CD4-positive, alpha-beta T cell treated with Interleukin-15 for 4 hours (primary cell): Measurements from ENCODE around the gene UPF3B.
"Not testable (repeated sequence)": the region's sequence is repeated elsewhere in the genome, so short reads cannot be mapped to it uniquely, and the experiment has no call there.

Experiments used
- DNase-seq: peaks from one replicate; pipeline ENCODE4 v3.0.0-alpha.2; 2020; ENCODE audit warnings: low spot score

The UPF3B gene, protein sequence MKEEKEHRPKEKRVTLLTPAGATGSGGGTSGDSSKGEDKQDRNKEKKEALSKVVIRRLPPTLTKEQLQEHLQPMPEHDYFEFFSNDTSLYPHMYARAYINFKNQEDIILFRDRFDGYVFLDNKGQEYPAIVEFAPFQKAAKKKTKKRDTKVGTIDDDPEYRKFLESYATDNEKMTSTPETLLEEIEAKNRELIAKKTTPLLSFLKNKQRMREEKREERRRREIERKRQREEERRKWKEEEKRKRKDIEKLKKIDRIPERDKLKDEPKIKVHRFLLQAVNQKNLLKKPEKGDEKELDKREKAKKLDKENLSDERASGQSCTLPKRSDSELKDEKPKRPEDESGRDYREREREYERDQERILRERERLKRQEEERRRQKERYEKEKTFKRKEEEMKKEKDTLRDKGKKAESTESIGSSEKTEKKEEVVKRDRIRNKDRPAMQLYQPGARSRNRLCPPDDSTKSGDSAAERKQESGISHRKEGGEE

DNA sequence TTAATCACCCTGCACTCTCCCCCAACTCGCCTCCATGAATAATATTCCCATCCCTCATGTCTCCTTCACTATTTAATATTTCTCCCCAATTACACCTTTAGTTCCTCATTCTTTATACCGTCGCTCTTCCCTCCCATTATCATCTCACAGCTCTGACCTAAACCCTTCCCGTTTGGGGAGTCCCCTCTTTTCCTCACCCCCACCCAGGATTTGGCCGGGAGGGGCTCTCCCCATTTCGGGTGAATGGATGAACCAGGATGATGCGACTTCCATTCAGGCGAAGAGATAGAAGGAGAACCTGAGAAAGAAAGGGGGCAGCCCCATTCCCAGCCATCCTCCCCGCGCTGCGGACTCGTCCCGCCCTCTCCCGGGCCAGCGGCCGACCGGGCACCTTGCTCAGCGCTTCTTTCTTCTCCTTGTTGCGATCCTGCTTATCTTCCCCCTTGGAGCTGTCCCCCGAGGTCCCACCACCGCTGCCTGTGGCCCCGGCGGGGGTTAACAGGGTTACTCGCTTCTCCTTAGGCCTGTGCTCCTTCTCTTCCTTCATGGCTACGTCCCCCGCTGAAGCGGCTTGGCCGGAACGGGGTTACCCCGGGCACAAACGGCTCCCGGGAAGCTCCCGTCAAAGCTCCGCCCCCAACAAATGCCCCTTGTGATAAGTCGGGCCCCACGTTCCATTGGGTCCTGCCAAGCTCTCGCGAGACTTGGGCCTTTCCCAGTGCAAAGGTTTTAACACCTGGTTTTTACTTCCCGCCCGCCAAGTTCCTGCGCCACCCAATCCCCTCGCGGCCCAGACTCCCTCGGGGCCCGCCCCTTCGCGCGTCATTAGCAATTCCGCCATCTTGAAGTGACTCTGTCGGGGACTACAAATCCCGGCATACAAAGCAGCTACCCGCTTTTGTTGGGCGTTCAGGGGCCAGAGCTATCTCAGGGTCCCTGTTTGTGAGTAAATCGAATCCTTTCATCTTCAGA lies at the start of gene UPF3B:
Gene UPF3B, minus strand, starts transcription at position 582 of the 972 bp plus-strand sequence. Its CDS starts 35 bp downstream, at position 547.
- DNase-seq = peak; percentile 95

DNA sequence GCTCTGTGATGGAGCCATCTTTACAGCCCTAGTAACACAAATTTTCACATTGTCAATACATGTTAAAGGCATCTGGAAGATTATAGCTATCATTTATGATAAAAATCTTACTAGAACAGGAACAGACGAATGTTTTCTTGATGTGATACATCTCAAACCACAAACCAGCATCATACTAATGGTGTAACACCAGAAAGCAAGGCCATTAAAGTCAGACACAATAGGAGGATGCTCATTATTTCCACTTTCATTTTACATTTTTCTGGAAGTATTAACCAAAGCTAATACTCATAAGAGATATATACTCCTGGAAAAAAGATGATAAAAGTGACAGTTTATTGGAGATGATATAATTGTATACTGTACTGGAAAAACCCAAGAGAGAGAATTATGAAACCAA lies 48.2 kb upstream of the UPF3B start:
- DNase-seq = no peak

DNA sequence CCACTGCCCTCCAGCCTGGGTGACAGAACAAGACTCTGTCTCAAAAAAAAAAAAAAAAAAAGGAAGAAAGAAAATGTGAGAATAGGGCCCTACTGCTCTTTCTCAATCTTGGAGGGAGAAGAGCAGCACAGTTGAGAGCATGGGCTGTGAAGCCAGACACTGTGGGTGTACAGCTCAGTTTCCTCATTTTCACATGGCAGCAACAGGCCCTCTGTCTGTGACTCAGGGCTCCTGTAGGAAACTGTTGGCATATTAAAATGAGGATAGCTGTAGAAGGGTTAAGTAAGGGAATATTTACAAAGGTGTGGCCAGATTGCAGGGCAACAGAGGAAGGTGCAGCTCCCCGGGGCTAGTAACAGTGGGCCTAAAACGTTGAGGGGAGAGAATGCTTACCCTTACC lies 46.4 kb upstream of the UPF3B start:
- DNase-seq = no peak

DNA sequence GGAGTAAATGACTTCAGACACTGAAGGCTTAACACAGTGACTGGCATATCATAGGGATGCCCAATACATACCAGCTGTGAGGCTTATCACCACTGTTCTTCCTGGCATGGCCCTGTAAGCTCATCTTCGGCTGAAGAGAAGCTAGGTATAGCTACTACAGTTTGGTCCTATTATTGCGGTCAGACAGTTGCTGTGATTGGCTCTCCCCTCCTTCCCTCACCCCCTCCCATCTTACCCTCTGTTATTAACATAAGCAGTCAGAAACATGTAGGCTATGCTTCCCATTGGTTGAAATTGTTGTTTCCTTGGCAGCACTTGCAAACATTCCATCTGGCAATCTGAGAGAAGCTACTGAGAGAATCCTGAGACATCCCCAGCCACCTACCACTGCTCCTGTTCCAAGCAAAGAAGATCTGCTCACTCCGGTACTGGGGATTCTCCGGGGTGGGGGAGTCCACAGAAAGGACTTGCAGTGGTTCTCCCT lies 43.1 kb upstream of the UPF3B start, which contains the start of gene AKAP14:
Gene AKAP14, plus strand, starts transcription at position 51 of the 484 bp plus-strand sequence. CDS start 7,331 bp downstream, outside the sequence.
- no peak for DNase-seq

DNA sequence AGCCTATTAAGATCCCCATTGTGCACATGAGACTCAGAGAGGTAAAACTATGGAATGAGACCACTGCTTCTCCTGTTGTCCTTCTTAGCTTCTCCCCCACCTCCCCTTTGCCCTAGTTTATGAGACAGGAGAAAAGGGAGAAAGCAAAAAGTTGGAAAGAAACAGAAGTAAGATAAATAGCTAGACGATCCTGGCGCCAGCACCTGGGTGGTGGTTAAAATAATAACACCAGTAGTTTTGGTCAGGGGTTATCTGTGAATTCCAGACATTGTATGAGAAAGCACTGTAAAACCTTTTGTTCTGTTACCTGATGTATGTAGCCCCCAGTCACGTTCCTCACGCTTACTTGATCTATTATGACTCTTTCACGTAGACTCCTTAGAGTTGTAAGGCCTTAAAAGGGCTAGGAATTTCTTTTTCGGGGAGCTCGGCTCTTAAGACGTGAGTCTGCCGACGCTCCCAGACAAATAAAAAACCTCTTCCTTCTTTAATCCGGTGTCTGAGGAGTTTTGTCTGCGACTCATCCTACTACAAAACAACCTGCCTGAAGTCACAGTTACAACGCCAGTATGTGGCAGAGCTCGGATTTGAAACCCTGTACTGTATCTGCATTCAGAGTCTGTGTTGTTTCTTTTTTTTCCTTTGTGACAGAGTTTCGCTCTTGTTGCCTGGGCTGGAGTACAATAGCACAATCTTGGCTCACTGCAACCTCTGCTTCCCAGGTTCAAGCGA lies 39.4 kb upstream of the UPF3B start:
- DNase-seq = not testable (repeated sequence)

DNA sequence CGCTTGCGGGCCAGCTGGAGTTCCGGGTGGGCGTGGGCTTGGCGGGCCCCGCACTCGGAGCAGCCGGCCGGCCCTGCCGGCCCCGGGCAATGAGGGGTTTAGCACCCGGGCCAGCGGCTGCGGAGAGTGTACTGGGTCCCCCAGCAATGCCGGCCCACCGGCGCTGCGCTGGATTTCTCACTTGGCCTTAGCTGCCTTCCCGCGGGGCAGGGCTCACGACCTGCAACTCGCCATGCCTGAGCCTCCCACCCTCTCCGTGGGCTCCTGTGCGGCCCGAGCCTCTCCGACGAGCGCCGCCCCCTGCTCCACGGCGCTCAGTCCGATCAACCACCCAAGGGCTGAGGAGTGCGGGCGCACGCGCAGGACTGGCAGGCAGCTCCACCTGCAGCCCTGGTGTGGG lies 37.9 kb upstream of the UPF3B start:
- DNase-seq = not testable (repeated sequence)

DNA sequence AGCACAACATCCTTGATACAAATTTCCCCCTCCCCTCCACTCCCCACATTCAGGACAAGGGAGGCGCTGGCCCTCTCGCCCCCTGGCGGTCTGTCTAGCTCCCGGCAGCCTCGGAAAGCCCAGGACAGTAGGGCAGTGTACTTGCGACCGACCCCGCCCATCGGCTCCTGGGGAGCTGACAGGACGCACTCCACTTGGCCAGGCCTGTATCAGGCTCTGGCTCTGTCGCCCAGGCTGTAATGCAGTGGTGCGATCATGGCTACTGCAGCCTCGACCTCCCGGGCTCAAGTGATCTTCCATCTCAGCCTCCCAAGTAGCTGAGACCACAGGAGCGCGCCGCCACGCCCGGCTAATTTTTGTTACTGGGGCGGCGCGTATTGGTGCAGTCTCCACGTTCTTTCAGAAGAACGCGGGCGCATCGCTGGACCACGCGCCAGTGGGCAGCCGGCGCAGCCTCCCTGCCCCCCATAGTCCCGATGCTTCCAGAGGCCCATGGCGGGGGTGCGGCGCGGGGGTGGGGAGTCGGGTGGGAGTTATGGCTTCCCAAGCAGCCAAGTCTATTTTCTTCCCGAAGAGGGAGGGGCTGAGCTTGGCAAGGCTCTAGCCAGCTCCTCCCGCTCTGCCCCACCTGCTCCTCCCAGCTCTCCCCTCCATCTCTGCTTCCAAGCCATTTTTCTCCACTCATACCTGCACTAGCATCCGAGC lies 35.1 kb upstream of the UPF3B start:
- peak; percentile 50 for DNase-seq

DNA sequence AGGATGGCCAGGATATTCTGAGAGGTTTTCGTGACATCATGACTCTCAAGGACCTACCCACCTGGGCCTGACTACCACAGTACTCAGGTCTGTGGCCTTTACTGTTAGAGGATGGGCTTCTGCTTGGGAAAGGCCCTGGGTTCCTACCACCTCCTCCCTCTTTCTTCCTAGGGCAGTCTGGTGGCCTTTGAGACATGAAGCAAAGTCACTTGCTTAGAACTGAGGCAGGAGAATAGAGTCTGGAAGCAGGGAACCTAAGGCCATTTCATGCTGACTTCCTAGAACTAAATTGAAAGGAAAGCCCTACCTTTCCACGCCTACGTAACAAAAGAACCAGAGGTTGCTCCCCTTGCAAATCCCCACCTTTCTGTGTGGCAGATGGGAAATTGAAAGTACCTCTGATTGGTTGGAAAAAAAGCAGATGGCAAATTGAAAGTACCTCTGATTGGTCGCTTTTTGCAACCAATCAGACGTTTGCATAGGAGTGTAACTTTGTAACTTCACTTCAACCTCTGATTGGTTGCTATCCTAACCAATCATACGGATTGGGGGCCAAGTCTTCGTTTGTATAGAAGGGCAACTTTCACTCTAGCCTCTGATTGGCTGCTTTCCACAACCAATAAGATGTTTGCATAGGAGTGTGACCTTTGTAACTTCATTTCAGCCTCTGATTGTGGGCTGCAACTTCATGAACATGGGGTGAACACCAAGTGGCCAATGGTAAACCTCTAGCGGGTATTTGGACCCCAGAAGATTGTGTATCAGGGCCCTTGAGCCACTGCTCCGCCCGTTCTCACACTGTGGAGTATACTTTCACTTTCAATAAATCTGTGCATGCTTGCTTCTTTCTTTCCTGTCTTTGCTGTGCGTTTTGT lies 33.0 kb upstream of the UPF3B start:
- peak; percentile 53 for DNase-seq

DNA sequence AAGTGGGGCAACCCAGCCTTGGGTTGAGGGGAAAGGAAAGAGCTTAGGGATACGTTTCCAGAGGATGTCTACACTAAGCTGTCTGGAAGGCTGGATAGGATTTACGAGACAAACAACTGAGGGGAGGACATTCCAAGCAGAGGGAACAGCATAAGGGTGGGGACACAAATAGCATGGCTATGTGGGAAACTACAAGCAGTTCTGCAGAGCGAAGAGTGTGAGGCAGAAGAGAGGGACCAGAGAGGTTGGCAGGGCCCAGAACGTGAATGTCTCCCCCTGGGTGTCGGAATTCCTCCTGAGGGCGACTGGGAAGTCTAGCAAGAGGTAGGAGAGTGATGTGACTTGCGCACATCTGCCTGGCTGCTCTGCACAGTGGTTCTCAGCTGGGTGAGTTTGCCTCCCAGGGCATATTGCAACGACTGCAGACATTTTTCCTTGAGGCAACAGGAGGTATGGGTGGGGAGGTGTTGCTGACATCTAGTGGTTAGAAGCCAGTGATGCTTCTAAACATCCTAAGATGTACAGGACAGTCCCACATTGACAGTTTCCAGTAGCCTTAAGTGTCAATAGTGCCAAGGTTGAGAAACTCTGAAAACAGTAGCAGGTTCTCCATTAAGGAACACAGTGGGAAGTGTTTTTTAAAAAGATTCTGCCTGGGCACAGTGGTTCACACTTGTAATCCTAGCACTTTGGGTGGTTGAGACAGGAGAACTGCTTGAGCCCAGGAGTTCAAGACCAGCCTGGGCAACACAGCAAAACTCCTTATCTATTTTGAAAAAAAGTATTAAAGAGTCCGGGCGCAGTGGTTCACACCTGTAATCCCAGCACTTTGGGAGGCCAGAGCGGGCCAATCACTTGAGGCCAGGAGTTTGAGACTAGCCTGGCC lies 28.0 kb upstream of the UPF3B start:
- DNase-seq = peak; percentile 43

DNA sequence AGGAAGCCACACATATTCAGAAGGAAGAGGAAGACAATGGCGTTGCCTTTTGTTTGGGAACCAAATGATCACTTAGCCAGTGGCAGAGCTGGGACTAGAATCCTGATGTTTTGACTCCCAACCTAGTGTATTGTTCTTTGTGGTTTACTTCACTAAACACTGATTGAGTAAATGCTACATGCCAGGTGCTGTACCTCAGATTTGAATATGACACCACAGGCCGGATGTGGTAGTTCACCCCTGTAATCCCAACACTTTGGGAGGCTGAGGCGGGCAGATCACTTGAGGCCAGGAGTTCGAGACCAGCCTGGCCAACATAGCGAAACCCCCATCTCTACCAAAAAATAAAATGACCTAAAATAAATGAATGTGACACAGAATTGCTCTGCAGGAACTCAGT lies 27.3 kb upstream of the UPF3B start:
- DNase-seq = peak; percentile 13

DNA sequence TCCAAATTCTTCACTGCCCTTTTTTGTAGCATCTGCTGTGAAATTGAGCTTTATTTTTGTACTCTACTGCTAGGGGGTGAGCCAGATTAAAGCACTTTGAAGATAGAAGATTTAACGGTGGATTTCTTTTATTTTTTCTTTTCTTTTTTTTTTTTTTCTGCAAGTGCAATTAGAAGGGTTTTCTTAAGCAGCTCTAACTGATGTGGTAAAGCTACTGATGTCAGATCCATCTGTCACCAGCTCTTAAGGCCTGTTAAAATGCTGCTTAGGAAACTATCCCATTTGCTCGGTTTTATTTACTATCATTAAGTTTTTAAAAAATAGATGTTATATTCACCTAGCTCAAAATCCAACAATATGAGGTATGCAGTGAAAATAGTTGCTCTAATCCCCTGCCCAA lies 26.0 kb upstream of the UPF3B start:
- DNase-seq = no peak

DNA sequence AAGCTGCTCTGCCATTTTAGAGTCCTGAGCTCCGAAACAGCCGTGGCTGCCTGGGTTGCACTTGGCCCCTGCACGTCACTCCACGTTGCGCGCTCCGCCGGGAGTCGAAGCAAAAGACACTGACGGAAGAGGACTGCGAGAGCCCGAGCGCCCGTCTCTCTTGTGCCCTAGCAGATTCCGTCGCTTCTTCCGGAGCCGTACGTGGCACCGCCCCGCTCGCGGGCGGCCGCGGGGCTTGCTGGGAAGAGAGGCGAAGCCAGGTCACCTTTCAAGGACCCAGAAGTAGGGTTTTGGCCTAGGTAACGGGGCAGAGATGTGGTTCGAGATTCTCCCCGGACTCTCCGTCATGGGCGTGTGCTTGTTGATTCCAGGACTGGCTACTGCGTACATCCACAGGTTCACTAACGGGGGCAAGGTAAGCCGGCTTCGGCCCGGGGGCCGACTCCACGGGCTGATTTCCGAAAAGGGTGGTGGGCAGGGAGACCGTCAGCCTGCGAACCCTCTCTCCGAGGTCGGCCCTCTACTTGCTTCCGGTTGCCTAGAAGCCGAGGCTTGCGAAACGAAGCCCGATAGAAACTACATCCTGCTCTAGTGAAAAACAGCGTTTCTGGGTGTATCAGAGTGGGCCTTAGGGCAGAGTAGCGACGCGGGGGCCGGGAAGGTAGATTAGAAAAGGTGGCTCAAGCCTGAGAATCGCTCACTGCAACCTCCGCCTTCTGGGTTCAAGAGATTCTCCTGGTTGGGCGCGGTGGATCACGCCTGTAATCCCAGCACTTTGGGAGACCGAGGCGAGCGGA lies 19.0 kb upstream of the UPF3B start, which contains the start of the genes NDUFA1 and RNF113A:
Gene NDUFA1, plus strand, starts transcription at position 234 of the 797 bp plus-strand sequence. Its CDS starts 80 bp downstream, at position 314.
Gene RNF113A, minus strand, starts transcription at position 135 of the 797 bp plus-strand sequence. Its CDS starts 120 bp downstream, at position 15.
- peak; percentile 86 for DNase-seq

DNA sequence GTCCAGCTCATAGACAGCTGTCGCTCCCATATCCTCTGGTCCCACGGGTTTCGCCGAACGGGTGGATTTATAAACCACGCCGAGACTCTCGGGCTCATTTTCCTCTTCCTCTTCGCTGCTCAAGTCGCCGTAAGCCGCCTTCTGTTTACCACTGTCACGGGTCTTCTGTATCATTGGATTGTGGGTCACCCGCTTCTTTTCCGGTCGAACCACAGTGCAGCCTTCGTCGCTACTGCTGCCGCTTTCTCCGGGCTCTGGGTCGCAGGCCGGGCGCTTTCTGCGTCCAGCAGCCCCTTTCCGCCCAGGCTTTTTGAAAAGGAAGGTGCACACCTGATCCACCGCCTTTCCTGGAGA lies 18.5 kb upstream of the UPF3B start:
- peak; percentile 33 for DNase-seq

DNA sequence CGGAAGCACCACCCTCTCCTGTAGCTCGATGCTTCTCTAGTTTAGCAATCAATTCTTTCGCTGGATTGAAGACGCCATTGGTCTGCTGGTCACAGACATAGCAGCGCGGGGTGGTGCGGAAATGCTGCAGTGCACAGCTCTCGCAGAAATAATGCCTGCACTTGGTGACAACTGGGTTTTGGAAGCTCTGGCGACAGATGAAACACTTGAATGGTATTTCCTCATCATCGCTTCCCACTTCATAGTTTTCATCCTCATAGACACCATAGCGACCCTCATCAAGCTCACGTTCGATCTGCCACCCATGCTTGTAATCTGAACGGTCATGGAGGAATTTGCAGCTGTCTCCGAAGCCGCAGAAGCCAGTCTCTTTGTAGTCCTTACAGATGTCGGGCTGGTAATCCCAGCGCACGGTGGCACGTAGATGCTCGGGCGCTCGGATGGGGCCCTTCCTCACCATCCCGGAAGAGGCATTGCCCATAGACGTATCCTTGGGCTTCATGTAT lies 17.9 kb upstream of the UPF3B start:
- DNase-seq = peak; percentile 19

DNA sequence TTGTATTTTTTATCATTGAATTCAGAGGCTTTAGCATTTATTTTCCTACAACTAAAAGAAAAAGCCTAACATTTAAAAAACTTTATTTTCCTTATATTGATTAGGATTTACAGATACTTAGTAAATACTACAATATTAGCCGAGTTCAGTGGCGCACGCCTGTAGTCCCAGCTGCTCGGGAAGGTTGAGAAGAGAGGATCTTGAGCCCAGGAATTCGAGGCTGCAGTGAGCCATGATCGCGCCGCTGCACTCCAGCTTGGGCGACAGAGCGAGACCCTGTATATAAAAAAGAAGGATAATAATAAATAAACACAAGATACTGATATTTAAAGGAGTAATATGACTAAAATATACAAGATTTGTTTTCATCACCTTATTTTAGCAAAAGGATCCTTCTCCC lies 681 bp upstream of the UPF3B start:
- no peak for DNase-seq

DNA sequence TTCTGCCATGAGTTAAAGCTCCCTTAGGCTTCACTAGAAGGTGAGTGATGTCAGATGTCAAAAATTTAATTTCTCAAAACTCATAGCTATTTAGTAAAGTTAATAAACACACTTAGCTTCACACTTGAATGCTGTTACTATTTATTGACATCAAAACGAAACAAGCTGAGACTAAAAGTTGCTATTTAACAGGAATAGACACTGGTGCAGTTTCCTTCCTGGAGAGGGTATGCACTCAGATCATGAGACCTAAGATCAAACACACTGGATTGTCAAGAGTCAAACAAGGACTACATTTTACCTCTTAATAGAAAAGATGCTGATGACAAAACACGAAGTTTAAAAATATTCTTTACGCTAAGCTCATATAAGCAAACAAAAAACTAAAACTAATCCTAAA lies 18.9 kb downstream of the UPF3B start:
- DNase-seq = no peak

DNA sequence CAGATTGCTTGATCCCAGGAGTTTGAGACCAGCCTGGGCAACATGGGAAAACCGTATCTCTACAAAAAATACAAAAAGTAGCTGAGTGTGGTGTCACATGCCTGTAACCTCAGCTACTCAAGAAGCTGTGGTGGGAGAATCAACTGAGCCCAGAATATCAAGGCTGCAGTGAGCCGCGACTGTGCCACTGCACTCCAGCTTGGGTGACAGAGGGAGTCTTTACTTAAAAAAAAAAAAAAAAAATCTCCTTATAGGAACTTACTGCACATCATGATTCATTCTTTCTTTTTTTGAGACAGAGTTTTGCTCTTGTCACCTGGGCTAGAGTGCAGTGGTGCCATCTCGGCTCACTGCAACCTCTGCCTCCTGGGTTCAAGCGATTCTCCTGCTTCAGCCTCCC lies 24.3 kb downstream of the UPF3B start:
- no peak for DNase-seq
